ENCODE data around the gene SKP2.

DNA sequence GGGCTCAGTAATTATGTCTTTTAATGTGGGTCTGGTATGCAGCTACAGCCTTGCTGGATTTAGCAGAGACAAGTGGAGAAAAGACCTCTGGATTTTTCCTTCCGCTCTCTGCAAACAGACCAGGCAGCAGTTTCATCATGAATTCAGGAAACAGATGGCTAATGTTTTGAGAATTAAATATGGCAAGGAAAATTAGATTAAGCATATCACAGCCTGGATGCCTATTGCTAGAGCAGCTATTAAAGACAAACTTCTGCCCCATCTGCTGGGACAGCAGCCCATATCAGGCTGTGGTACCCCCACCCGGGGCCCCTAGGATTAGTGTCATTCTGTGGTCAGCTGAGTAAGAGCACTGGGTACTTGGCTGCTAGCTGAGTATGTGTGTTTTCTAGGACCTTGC, 6.2 kb downstream of the SKP2 start:
- TF ChIP-seq POLR2A (IDR thresholded peaks at IDR 0.05): no peak
- TF ChIP-seq, protein P1, sequence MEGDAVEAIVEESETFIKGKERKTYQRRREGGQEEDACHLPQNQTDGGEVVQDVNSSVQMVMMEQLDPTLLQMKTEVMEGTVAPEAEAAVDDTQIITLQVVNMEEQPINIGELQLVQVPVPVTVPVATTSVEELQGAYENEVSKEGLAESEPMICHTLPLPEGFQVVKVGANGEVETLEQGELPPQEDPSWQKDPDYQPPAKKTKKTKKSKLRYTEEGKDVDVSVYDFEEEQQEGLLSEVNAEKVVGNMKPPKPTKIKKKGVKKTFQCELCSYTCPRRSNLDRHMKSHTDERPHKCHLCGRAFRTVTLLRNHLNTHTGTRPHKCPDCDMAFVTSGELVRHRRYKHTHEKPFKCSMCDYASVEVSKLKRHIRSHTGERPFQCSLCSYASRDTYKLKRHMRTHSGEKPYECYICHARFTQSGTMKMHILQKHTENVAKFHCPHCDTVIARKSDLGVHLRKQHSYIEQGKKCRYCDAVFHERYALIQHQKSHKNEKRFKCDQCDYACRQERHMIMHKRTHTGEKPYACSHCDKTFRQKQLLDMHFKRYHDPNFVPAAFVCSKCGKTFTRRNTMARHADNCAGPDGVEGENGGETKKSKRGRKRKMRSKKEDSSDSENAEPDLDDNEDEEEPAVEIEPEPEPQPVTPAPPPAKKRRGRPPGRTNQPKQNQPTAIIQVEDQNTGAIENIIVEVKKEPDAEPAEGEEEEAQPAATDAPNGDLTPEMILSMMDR (IDR thresholded peaks at IDR 0.05): no peak
